Endometrial microvascular endothelial cells (primary cell): ENCODE measurements around the gene MYO1H. TPM values are rescaled to one million over a fixed set of nuclear protein-coding genes. Genes with fewer than 3 reads are reported as not detected.

Experiments
- in situ Hi-C: cut with HindIII; loops from 2 replicates; pipeline ENCODE4 v1.10.0; 2017; ENCODE audit warnings: low sequenced_read_pairs, low pct_unique_long_range_greater_than_20kb; ENCODE audit errors: inconsistent ontology term
- total RNA-seq: library from RNA; depleted of rRNA; stranded (reverse); fragments of >200 nt; gene quantifications from one replicate; pipeline ENCODE4 v1.2.3, GENCODE V29; 2015; ENCODE audit errors: inconsistent ontology term

MYO1H gene
- total RNA-seq, 1 donor from 2014 or later = not detected

- in situ Hi-C loops = no loop called here
Measured at GRCh38 chr12:109481863-109482262, 134.2 kb downstream of the MYO1H start.

GRCh38 chr12:109482491-109482890 is 134.8 kb downstream of the MYO1H start:
- in situ Hi-C loops = no loop called here

- in situ Hi-C loops = no loop called here
Measured at GRCh38 chr12:109482894-109483293, 135.2 kb downstream of the MYO1H start.

- in situ Hi-C loops = no loop called here
Measured at GRCh38 chr12:109483346-109483745, 135.6 kb downstream of the MYO1H start.

- in situ Hi-C loops = no loop called here
Measured at GRCh38 chr12:109485201-109485600, 137.5 kb downstream of the MYO1H start.

- in situ Hi-C loops = no loop called here
Measured at GRCh38 chr12:109487181-109488050, 139.7 kb downstream of the MYO1H start.

GRCh38 chr12:109488051-109488665 is 140.5 kb downstream of the MYO1H start:
- in situ Hi-C loops = no loop called here

- in situ Hi-C loops = no loop called here
Measured at GRCh38 chr12:109489016-109489954, 141.6 kb downstream of the MYO1H start.

GRCh38 chr12:109489955-109490565 is 142.4 kb downstream of the MYO1H start:
- in situ Hi-C loops = no loop called here

- in situ Hi-C loops = no loop called here
Measured at GRCh38 chr12:109491671-109492070, 144.0 kb downstream of the MYO1H start.

GRCh38 chr12:109492371-109492770 is 144.7 kb downstream of the MYO1H start:
- in situ Hi-C loops = no loop called here

- in situ Hi-C loops = no loop called here
Measured at GRCh38 chr12:109493090-109493489, 145.4 kb downstream of the MYO1H start.

GRCh38 chr12:109493938-109494337 is 146.2 kb downstream of the MYO1H start:
- in situ Hi-C loops = no loop called here

GRCh38 chr12:109494348-109494881 is 146.7 kb downstream of the MYO1H start:
- in situ Hi-C loops = no loop called here

- in situ Hi-C loops = no loop called here
Measured at GRCh38 chr12:109495012-109495411, 147.3 kb downstream of the MYO1H start.

- in situ Hi-C loops = no loop called here
Measured at GRCh38 chr12:109496306-109496705, 148.6 kb downstream of the MYO1H start.

GRCh38 chr12:109497675-109498074 is 150.0 kb downstream of the MYO1H start:
- in situ Hi-C loops = no loop called here
